Limb (tissue), 2 donors: ENCODE data around the gene POLR3H.

Experiments used
- DNase-seq, 2 donors: peaks; one replicate each; pipeline ENCODE4 v3.0.0-alpha.2; 2016; ENCODE audit errors: extremely low spot score in 2 of 2

The POLR3H gene

GRCh38 chr22:41485033-41485432 is 59.2 kb downstream of the POLR3H start:
- DNase-seq, result no peak

- no peak for DNase-seq
Observed at GRCh38 chr22:41482319-41482935, 61.8 kb downstream of the POLR3H start.

- DNase-seq, result no peak
Observed at GRCh38 chr22:41481925-41482318, 62.3 kb downstream of the POLR3H start.

- DNase-seq, result no peak
Observed at GRCh38 chr22:41481131-41481830, 63.0 kb downstream of the POLR3H start.

- DNase-seq, result no peak
Observed at GRCh38 chr22:41480397-41480735, 63.9 kb downstream of the POLR3H start.

GRCh38 chr22:41479671-41480396 is 64.4 kb downstream of the POLR3H start:
- DNase-seq, result peak in 1 of 2 donors; percentile 47

GRCh38 chr22:41478891-41479521 is 65.3 kb downstream of the POLR3H start:
- DNase-seq, result no peak

GRCh38 chr22:41478473-41478872 is 65.8 kb downstream of the POLR3H start:
- DNase-seq, result no peak
